C4-2B (cell line): ENCODE results near the gene ST8SIA5.

ENCODE experiments used
- H3K27ac ChIP-seq: fragments of 450-650 bp; 2 replicates; pipeline ENCODE4 v1.5.1; 2017
- CTCF ChIP-seq: fragments of 450-650 bp; conservative IDR thresholded peaks from 2 replicates; pipeline ENCODE4 v1.5.1; 2017; ENCODE audit warnings: mild to moderate bottlenecking
- ZFX ChIP-seq: fragments of 450-650 bp; IDR thresholded peaks from 2 replicates; pipeline ENCODE4 v1.6.1; 2017

Gene ST8SIA5

GRCh38 chr18:46770708-46771107 is 13.9 kb upstream of the ST8SIA5 start:
- TF ChIP-seq ZFX (no peak), CTCF (no peak)
- no peak overlapping the region for H3K27ac ChIP-seq

GRCh38 chr18:46768166-46768921 is 11.5 kb upstream of the ST8SIA5 start:
- TF ChIP-seq ZFX (no peak), CTCF (no peak)
- no peak overlapping the region for H3K27ac ChIP-seq

- TF ChIP-seq ZFX, result no peak
- no peak for TF ChIP-seq CTCF
- H3K27ac ChIP-seq, result no peak overlapping the region
Observed at GRCh38 chr18:46767217-46767616, 10.4 kb upstream of the ST8SIA5 start.

GRCh38 chr18:46764586-46764985 is 7.7 kb upstream of the ST8SIA5 start:
- H3K27ac ChIP-seq, result no peak overlapping the region
- no peak for TF ChIP-seq ZFX
- no peak for TF ChIP-seq CTCF

- no peak overlapping the region for H3K27ac ChIP-seq
- no peak for TF ChIP-seq ZFX
- no peak for TF ChIP-seq CTCF
Observed at GRCh38 chr18:46761059-46761769, 4.4 kb upstream of the ST8SIA5 start.

GRCh38 chr18:46759890-46760289 is 3.0 kb upstream of the ST8SIA5 start:
- H3K27ac ChIP-seq, result no peak overlapping the region
- TF ChIP-seq CTCF (no peak), ZFX (no peak)

GRCh38 chr18:46756025-46756558 is 761 bp downstream of the ST8SIA5 start:
- TF ChIP-seq ZFX, result no peak
- no peak for TF ChIP-seq CTCF
- no peak overlapping the region for H3K27ac ChIP-seq
